Uterus (tissue), 2 donors: ENCODE data around the gene IFNB1.

Experiments used
- POLR2A ChIP-seq, 2 donors: fragments of 450-650 bp; IDR thresholded peaks; one replicate each; pipeline ENCODE4 v1.6.1; 2016; ENCODE audit warnings: antibody characterized with exemption in 2 of 2, mild to moderate bottlenecking in 1 of 2, moderate library complexity in 1 of 2
- TF ChIP-seq, protein P1 (sequence below), 4 experiments: fragments of 200-600 bp in 2 of 4; fragments of 450-650 bp in 2 of 4; sonication (generic) in 2 of 4; IDR thresholded peaks; one replicate each; pipeline ENCODE4 v1.5.1; 2016 to 2019; ENCODE audit warnings: antibody characterized with exemption in 4 of 4, mild to moderate bottlenecking in 2 of 4, moderate library complexity in 1 of 4

DNA sequence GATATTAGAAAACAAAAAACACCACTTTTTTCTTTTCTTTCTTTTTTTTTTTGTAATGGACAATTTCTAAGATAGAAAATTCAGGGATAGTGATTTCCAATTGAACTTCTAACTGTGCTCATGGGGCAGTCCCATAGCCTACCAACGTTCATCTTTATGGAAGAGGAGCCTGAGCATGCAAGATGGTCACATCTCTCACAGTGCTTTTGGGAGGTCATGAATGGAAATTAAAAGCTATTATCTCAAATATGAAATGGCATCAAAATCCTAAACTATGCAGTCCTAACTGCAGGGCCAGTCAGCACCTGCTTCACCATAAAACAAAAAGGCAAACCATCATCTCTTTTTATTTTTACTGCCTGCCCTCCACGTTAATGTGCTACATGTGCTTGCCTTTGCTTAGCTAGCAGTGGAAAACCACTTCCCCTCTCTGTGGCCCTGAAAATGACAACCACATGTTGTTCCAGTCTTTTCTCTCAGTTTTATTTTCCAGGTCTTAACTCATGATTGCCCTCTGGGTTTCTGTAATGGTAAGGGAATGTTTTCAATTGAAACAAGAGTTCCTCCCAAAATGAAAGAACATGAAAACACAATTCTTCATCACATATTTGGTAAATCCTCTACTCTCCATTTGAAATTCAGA is 16.7 kb downstream of the IFNB1 start:
- TF ChIP-seq POLR2A (IDR thresholded peaks at IDR 0.05): no peak
- TF ChIP-seq, protein P1, sequence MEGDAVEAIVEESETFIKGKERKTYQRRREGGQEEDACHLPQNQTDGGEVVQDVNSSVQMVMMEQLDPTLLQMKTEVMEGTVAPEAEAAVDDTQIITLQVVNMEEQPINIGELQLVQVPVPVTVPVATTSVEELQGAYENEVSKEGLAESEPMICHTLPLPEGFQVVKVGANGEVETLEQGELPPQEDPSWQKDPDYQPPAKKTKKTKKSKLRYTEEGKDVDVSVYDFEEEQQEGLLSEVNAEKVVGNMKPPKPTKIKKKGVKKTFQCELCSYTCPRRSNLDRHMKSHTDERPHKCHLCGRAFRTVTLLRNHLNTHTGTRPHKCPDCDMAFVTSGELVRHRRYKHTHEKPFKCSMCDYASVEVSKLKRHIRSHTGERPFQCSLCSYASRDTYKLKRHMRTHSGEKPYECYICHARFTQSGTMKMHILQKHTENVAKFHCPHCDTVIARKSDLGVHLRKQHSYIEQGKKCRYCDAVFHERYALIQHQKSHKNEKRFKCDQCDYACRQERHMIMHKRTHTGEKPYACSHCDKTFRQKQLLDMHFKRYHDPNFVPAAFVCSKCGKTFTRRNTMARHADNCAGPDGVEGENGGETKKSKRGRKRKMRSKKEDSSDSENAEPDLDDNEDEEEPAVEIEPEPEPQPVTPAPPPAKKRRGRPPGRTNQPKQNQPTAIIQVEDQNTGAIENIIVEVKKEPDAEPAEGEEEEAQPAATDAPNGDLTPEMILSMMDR (IDR thresholded peaks at IDR 0.05): no peak
